ENCODE results near the gene FRMPD1. TPM values are rescaled to one million over a fixed set of nuclear protein-coding genes. Genes with fewer than 3 reads are reported as not detected.
"Not testable (repeated sequence)": the region's sequence is repeated elsewhere in the genome, so short reads cannot be mapped to it uniquely, and the experiment has no call there.

FRMPD1 gene
- polyA plus RNA-seq (ENCODE audit: insufficient read length): 19.2 TPM

GRCh38 chr9:37650873-37651768 lies at the start of gene FRMPD1:
Gene FRMPD1 (plus strand): TSS chr9:37650954. CDS start chr9:37692642, 41,688 bp downstream.
- DNase-seq: peak; percentile 74

GRCh38 chr9:37602061-37602460 lies 48.7 kb upstream of the FRMPD1 start:
- not testable (repeated sequence) for DNase-seq

- DNase-seq: no peak
Measured at GRCh38 chr9:37602817-37603216, 47.9 kb upstream of the FRMPD1 start.

- DNase-seq: no peak
Measured at GRCh38 chr9:37604296-37604695, 46.5 kb upstream of the FRMPD1 start.

- no peak for DNase-seq
Measured at GRCh38 chr9:37608250-37608649, 42.5 kb upstream of the FRMPD1 start.

GRCh38 chr9:37609735-37610397 lies 40.9 kb upstream of the FRMPD1 start:
- DNase-seq: no peak

- DNase-seq: no peak
Measured at GRCh38 chr9:37611014-37611413, 39.7 kb upstream of the FRMPD1 start.

GRCh38 chr9:37611961-37612360 lies 38.8 kb upstream of the FRMPD1 start:
- no peak for DNase-seq

GRCh38 chr9:37617161-37617560 lies 33.6 kb upstream of the FRMPD1 start:
- DNase-seq: no peak

GRCh38 chr9:37617832-37618231 lies 32.9 kb upstream of the FRMPD1 start:
- no peak for DNase-seq

- no peak for DNase-seq
Measured at GRCh38 chr9:37618817-37619216, 31.9 kb upstream of the FRMPD1 start.

GRCh38 chr9:37619806-37620205 lies 30.9 kb upstream of the FRMPD1 start:
- DNase-seq: no peak

- DNase-seq: no peak
Measured at GRCh38 chr9:37620396-37620795, 30.4 kb upstream of the FRMPD1 start.

- DNase-seq: no peak
Measured at GRCh38 chr9:37621273-37622121, 29.3 kb upstream of the FRMPD1 start.

GRCh38 chr9:37622462-37622861 lies 28.3 kb upstream of the FRMPD1 start:
- no peak for DNase-seq

GRCh38 chr9:37623267-37623666 lies 27.5 kb upstream of the FRMPD1 start:
- no peak for DNase-seq

- no peak for DNase-seq
Measured at GRCh38 chr9:37624073-37624472, 26.7 kb upstream of the FRMPD1 start.

- DNase-seq: no peak
Measured at GRCh38 chr9:37625036-37625757, 25.6 kb upstream of the FRMPD1 start.

GRCh38 chr9:37625758-37626147 lies 25.0 kb upstream of the FRMPD1 start:
- DNase-seq: no peak

- no peak for DNase-seq
Measured at GRCh38 chr9:37626708-37627292, 24.0 kb upstream of the FRMPD1 start.

GRCh38 chr9:37632479-37632878 lies 18.3 kb upstream of the FRMPD1 start:
- no peak for DNase-seq

GRCh38 chr9:37635808-37636207 lies 14.9 kb upstream of the FRMPD1 start:
- no peak for DNase-seq
